Measurements from ENCODE around the gene AHDC1. TPM values are rescaled to one million over a fixed set of nuclear protein-coding genes. Genes with fewer than 3 reads are reported as not detected.
"Not testable (repeated sequence)": the region's sequence is repeated elsewhere in the genome, so short reads cannot be mapped to it uniquely, and the experiment has no call there.

AHDC1 gene
- total RNA-seq, 2 donors from 2014 or later: 27.1 to 83.7 TPM

GRCh38 chr1:27554293-27554692 lies 49.7 kb downstream of the AHDC1 start:
- intact Hi-C loops (cut with DNase I): no loop called here

GRCh38 chr1:27553823-27554222 lies 50.1 kb downstream of the AHDC1 start:
- WGBS: 96% methylated on average over 7 of the region's 7 CpGs
- H3K27me3 ChIP-seq (replicated peaks; ENCODE audit: insufficient read depth); DNase-seq (ENCODE audit: low spot score); intact Hi-C loops (cut with DNase I); H3K4me3 ChIP-seq; H3K4me1 ChIP-seq (replicated peaks); H3K9me3 ChIP-seq: not testable (repeated sequence)
- H3K36me3 ChIP-seq: peaks cover 0 to 10% of the 10 kb centered on the region in 2 donors
- peak overlapping the region in 1 of 2 donors; percentile 85 for H3K27ac ChIP-seq

More at GRCh38 chr1:27554293-27554692, 49.7 kb downstream of the AHDC1 start:
- TF ChIP-seq POLR2A (IDR thresholded peaks at IDR 0.05) (no peak), POLR2AphosphoS5 (IDR thresholded peaks at IDR 0.05) (peak; percentile 45), CTCF (IDR thresholded peaks at IDR 0.05) (no peak)
- Histone ChIP-seq H3K27me3 (replicated peaks; ENCODE audit: insufficient read depth) (no peaks in the 10 kb centered on the region), H3K4me1 (replicated peaks) (no peaks in the 10 kb centered on the region), H3K36me3 (peaks cover 0 to 10% of the 10 kb centered on the region in 2 donors), H3K27ac (peak overlapping the region in 1 of 2 donors; percentile 85), H3K9me3 (no peaks in the 10 kb centered on the region), H3K4me3 (no peak overlapping the region)
- 61% methylated on average over 4 of the region's 4 CpGs for WGBS
- DNase-seq (ENCODE audit: low spot score): peak; percentile 49

- no peaks in the 10 kb centered on the region for H3K9me3 ChIP-seq
- H3K27ac ChIP-seq: no peak overlapping the region
- H3K36me3 ChIP-seq: peaks cover 0 to 10% of the 10 kb centered on the region in 2 donors
- no peaks in the 10 kb centered on the region for H3K4me1 ChIP-seq (replicated peaks)
- no peak overlapping the region for H3K4me3 ChIP-seq
- no peaks in the 10 kb centered on the region for H3K27me3 ChIP-seq (replicated peaks; ENCODE audit: insufficient read depth)
- TF ChIP-seq POLR2AphosphoS5 (IDR thresholded peaks at IDR 0.05): no peak
- TF ChIP-seq POLR2A (IDR thresholded peaks at IDR 0.05): no peak
- TF ChIP-seq CTCF (IDR thresholded peaks at IDR 0.05): no peak
- 83% methylated on average over 16 of the region's 16 CpGs for WGBS
- DNase-seq (ENCODE audit: low spot score): no peak
- intact Hi-C loops (cut with DNase I): no loop called here
Measured at GRCh38 chr1:27552911-27553420, 51.0 kb downstream of the AHDC1 start.

GRCh38 chr1:27551953-27552312 lies 52.0 kb downstream of the AHDC1 start:
- intact Hi-C loops (cut with DNase I): no loop called here
- no peak for TF ChIP-seq POLR2A (IDR thresholded peaks at IDR 0.05)
- TF ChIP-seq CTCF (IDR thresholded peaks at IDR 0.05): no peak
- no peak for TF ChIP-seq POLR2AphosphoS5 (IDR thresholded peaks at IDR 0.05)
- DNase-seq (ENCODE audit: low spot score): no peak
- H3K36me3 ChIP-seq: peaks cover 0 to 10% of the 10 kb centered on the region in 2 donors
- WGBS: 80% methylated on average over 14 of the region's 14 CpGs
- no peaks in the 10 kb centered on the region for H3K27me3 ChIP-seq (replicated peaks; ENCODE audit: insufficient read depth)
- no peak overlapping the region for H3K4me3 ChIP-seq
- H3K27ac ChIP-seq: no peak overlapping the region
- H3K9me3 ChIP-seq: no peaks in the 10 kb centered on the region
- no peaks in the 10 kb centered on the region for H3K4me1 ChIP-seq (replicated peaks)

GRCh38 chr1:27551170-27551952 lies 52.6 kb downstream of the AHDC1 start:
- WGBS: 91% methylated on average over 38 of the region's 48 CpGs
- no peak for DNase-seq (ENCODE audit: low spot score)
- TF ChIP-seq CTCF (IDR thresholded peaks at IDR 0.05) (no peak), POLR2AphosphoS5 (IDR thresholded peaks at IDR 0.05) (no peak), POLR2A (IDR thresholded peaks at IDR 0.05) (no peak)
- Histone ChIP-seq H3K27me3 (replicated peaks; ENCODE audit: insufficient read depth) (no peaks in the 10 kb centered on the region), H3K4me1 (replicated peaks) (no peaks in the 10 kb centered on the region), H3K27ac (no peak overlapping the region), H3K4me3 (no peak overlapping the region), H3K9me3 (no peaks in the 10 kb centered on the region), H3K36me3 (peaks cover 0 to 10% of the 10 kb centered on the region in 2 donors)
- intact Hi-C loops (cut with DNase I): no loop called here

Data from prostate gland (tissue), 2 donors.